ENCODE results near the gene CLEC3B. TPM values are rescaled to one million over a fixed set of nuclear protein-coding genes. Genes with fewer than 3 reads are reported as not detected.
"Not testable (repeated sequence)": the region's sequence is repeated elsewhere in the genome, so short reads cannot be mapped to it uniquely, and the experiment has no call there.

Gene CLEC3B
- total RNA-seq, 1 experiment from 2014 or later, result not detected

DNA sequence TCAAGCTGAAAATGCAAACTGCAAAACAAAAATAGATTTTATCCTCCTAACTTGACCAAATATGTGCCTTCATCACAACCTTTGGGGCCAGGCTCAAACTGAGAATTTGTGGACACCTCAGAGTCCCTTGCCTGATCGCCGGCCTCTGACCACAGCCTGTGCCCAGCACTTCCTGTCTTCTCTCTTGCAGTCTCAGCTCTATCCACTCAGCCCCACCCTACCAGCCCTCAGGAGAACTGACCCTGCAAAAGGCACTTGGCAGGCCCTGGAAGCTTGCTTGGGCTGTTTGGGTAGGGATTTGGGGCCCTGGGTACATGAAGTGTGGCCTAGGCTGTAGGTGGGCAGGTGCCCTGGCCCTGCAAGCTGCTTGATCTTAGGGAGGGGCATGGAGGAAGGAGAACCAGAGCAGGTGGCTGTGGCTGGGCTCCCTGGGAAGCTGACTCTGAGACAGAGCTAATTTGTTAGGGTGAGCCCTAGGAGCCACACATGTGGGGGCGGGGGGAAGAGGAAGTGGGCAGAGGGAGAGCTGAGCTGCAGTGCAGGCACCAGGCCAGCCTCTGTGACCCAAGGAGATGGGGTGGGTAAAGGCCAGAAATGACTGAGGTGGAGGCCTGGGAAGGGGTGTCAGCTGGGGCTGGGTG lies 8.6 kb downstream of the CLEC3B start:
- DNase-seq (ENCODE audit: low read depth), result peak; percentile 40

DNA sequence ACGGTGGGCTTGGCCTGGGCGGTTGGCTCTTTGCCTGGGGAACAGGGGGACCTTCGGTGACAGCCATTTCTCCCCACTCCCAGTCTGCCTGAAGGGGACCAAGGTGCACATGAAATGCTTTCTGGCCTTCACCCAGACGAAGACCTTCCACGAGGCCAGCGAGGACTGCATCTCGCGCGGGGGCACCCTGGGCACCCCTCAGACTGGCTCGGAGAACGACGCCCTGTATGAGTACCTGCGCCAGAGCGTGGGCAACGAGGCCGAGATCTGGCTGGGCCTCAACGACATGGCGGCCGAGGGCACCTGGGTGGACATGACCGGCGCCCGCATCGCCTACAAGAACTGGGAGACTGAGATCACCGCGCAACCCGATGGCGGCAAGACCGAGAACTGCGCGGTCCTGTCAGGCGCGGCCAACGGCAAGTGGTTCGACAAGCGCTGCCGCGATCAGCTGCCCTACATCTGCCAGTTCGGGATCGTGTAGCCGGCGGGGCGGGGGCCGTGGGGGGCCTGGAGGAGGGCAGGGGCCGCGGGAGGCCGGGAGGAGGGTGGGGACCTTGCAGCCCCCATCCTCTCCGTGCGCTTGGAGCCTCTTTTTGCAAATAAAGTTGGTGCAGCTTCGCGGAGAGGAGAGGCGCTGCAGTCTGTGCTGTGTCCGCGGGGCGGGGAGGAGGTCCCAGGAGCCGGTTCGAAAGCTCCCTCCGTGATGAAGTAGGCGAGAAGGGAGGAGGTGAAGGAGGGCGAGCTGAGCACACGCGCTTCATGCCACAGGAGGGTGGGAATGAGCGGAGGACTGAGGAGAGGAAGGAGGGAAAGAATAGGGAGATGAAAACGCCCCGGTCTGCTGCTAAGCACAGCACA lies 9.6 kb downstream of the CLEC3B start:
- no peak for DNase-seq (ENCODE audit: low read depth)

- DNase-seq (ENCODE audit: low read depth), result peak; percentile 98
Observed at GRCh38 chr3:45037720-45038455, 11.8 kb downstream of the CLEC3B start.

DNA sequence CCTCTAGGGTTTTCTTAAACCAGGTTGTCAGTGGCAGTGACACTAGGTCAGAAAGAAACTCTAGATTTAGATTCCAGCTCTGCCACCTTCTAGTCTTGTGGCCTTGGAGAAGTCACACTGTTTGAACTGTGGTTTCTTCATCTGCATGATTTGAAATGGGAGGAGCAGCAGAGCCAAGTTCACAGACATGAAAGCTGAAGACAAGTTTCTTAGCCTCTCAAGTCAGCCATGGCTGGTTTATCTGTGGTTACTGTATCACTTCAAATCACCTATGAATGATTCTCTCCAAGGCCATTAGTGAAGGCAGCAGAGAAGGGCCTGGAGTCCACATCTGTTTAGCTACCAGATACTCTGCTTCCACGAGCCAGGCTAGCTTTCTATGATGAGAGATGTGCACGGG lies 15.6 kb downstream of the CLEC3B start:
- no peak for DNase-seq (ENCODE audit: low read depth)

- DNase-seq (ENCODE audit: low read depth), result no peak
Observed at GRCh38 chr3:45042162-45042561, 16.1 kb downstream of the CLEC3B start.

DNA sequence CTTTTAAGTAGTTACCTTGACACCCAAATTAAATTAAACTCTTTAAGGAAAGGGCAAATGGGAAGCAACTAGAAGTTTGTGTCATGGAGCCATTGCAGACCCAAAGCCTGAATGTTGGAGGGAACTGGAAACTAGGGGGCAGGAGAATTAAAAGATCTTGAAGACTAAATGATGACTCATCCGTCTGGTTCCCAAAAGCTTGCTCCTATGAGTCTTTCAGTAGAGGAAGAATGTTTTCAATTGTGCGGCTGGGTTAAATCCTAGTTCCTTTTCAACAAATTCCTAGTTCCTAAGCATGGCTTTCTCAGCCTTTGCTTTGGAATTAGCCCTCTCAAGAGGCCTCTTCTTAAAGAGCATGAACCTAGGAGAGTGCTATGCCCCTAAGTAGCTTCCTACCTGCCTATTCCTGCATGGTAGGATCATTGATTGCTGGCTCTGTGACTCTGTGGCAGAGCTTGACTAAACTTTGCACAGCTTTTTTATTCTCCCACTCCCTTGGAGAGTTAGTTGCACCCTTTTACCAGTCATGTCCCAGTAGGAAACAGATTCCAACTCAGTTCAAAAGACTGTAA lies 17.7 kb downstream of the CLEC3B start:
- peak; percentile 86 for DNase-seq (ENCODE audit: low read depth)

GRCh38 chr3:45048244-45048643 lies 22.1 kb downstream of the CLEC3B start:
- DNase-seq (ENCODE audit: low read depth), result no peak

DNA sequence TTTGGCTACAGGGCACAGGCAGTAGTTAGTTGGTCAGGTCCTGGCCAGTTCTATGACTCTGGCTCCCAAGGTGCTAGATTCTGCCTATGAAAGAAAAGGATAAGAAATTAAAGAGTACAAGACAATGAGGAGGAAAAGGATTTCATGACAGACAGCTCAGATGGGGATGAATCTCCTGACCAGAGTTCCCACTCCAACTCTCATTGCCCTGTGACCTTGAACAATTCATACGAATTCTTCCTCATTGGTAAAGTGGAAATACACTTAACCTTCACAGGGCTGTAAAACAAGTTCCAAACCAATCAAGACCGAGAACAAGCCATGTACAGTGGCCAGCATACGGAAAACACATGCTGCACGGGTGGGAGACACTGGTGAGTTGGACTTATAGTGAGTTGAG lies 23.7 kb downstream of the CLEC3B start:
- DNase-seq (ENCODE audit: low read depth), result no peak

DNA sequence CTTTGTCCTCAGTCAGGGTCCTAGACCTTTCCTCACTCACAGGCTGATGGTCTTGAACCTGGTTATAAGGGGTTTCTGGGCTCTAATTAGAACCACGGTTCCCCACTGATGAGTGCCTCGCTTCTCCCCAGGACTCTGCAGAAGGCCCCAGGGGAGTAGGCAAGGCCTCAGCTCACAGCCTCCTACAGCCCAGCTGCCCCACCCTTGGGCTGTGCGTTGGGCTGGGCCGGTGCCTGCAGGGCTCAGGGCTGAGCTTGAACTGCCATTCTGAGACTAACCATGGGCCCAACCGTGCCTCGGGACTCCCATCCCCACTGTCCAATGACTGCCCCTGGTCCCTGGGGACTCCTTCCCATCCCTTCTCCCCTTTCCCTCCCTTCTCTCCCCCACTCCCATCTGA lies 25.6 kb downstream of the CLEC3B start:
- no peak for DNase-seq (ENCODE audit: low read depth)

- not testable (repeated sequence) for DNase-seq (ENCODE audit: low read depth)
Observed at GRCh38 chr3:45053805-45054195, 27.7 kb downstream of the CLEC3B start.

- DNase-seq (ENCODE audit: low read depth), result no peak
Observed at GRCh38 chr3:45054196-45054857, 28.2 kb downstream of the CLEC3B start.

- peak; percentile 77 for DNase-seq (ENCODE audit: low read depth)
Observed at GRCh38 chr3:45055032-45055410, 28.9 kb downstream of the CLEC3B start.

- peak; percentile 82 for DNase-seq (ENCODE audit: low read depth)
Observed at GRCh38 chr3:45055411-45056143, 29.5 kb downstream of the CLEC3B start.

GRCh38 chr3:45056608-45057301 lies 30.7 kb downstream of the CLEC3B start:
- no peak for DNase-seq (ENCODE audit: low read depth)

- peak; percentile 51 for DNase-seq (ENCODE audit: low read depth)
Observed at GRCh38 chr3:45057557-45057956, 31.5 kb downstream of the CLEC3B start.

- DNase-seq (ENCODE audit: low read depth), result no peak
Observed at GRCh38 chr3:45059132-45059531, 33.0 kb downstream of the CLEC3B start.

DNA sequence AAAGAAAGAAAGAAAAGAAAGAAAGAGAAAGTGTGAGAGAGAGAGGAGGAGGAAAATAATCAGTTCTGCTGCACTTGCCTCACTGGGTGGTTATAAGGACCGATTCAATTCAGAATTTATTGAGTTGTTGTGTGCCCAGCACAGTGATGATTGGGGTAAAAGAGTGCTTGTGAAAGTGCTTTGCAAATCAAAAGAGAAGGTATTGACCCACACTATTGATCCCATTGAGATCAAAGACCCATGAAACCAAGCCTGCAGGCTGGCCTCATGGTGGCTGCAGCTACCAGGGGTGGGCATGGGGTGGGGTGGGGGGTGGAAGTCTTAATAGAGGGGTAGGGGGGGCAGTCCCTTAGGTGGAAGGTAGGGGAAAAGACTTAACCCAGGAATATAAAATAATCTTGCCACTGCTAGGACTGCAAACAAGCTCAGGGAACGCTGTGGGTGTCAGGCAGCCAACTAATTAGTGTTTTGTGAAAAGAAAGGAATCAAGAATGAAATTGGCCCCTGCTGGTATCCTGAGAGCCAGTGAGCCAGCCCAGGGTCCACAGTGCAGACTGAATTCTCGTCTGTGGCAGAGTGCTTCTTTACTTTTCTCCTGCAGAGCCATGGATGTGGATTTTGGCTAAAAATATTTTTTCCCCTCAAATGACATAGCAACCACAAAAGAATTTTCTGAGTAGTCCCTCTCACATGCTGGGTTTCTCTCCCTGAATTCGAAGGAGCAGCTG lies 34.2 kb downstream of the CLEC3B start:
- no peak for DNase-seq (ENCODE audit: low read depth)

DNA sequence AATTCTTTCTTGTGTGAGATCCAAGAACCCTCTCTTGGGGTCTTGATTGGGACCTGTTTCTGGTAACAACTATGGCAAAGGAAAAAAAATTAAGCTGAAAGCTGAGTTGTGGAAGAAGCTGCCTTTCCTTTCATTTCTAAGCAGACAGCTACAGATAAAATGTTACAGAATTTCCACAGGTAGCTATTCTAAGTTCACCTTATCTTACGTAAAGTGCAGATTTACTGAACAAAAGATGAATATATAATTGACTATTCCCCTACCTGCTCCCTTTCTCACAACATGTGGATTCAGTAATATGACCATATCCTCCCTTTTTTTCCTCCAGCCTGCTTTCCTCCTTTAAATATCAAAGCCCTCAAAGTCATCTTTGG lies 36.6 kb downstream of the CLEC3B start:
- DNase-seq (ENCODE audit: low read depth), result no peak

Data from HT1080 (cell line).